Measurements from ENCODE around the gene LMCD1.

GRCh38 chr3:8486936-8487335 lies 14.7 kb upstream of the LMCD1 start:
- TF ChIP-seq CTCF (IDR thresholded peaks at IDR 0.05) (no peak), POLR2A (IDR thresholded peaks at IDR 0.05) (no peak)
